ENCODE data around the gene FMN2. TPM values are rescaled to one million over a fixed set of nuclear protein-coding genes. Genes with fewer than 3 reads are reported as not detected.
"Not testable (repeated sequence)": the region's sequence is repeated elsewhere in the genome, so short reads cannot be mapped to it uniquely, and the experiment has no call there.

FMN2 gene
- total RNA-seq, 2 experiments from 2014 or later, result not detected

DNA sequence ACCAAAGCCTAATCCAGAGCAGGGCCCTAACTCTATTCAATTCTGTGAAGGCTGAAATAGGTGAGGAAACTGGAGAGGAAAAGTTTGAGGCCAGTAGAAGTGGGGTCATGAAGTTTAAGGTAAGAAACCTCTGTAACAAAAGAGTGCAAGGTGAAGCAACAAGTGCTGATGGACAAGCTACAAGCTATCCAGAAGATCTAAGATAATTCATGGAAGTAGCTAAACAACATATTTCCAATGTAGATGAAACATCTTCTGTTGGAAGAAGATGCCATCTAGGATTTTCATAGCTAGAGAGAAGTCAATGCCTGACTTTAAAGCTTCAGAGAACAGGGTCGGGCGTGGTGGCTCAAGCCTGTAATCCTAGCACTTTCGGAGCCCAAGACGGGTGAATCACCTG, 302.7 kb downstream of the FMN2 start:
- ATAC-seq, result no peak
- H3K4me1 Mint-ChIP-seq, result no peaks in the 10 kb centered on the region
- CTCF ChIA-PET, result no interaction called here

DNA sequence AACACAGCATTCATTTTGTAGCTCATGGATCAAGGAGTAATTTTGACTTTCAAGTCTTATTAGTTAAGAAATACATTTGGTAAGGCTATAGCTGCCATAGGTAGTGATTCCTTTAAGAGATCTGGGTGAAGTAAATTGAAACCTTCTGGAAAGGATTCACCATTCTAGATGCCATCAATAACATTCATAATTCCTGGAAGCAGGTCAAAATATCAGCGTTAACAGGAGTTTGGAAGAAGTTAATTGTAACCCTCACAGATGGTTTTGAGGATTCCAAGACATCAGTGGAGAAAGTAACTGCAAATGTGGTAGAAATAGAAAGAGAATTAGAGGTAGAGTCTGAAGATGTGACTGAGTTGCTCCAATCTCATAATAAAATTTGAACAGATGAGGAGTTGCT, 303.7 kb downstream of the FMN2 start:
- Mint-ChIP-seq H3K27ac (no peak overlapping the region), H3K4me3 (no peak overlapping the region), H3K36me3 (no peaks in the 10 kb centered on the region), H3K4me1 (no peaks in the 10 kb centered on the region), H3K9me3 (ENCODE audit: low read depth) (peaks cover 6% of the 10 kb centered on the region), H3K27me3 (no peaks in the 10 kb centered on the region)
- CTCF ChIA-PET, result no interaction called here
- DNase-seq (no peak), ATAC-seq (no peak)

More for the DNA sequence above, 302.7 kb downstream of the FMN2 start:
- Mint-ChIP-seq H3K27ac (no peak overlapping the region), H3K9me3 (ENCODE audit: low read depth) (peaks cover 3% of the 10 kb centered on the region), H3K36me3 (no peaks in the 10 kb centered on the region), H3K4me3 (no peak overlapping the region), H3K27me3 (no peaks in the 10 kb centered on the region)
- DNase-seq, result no peak

DNA sequence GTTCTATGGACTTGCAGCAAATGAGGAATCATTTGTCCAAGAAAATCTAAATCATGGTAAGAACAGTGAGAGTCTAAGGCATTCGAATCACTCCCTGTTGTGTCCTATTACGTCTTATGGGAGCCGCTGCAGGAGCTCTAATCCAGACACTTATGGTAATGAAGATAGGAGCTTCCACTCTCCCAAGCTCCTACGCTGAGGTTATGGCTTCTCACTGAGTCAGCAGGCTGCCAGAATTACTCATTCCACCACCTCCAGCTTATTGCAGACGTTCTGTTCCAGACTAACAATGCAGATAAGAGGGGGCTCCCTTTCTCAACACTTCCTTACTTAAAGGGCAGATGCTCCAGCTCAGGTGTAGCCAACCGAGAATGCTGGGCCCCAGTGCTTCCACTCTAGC, 307.7 kb downstream of the FMN2 start:
- DNase-seq (no peak), ATAC-seq (no peak)
- peaks cover 9% of the 10 kb centered on the region for H3K9me3 Mint-ChIP-seq (ENCODE audit: low read depth)
- H3K4me3 Mint-ChIP-seq, result no peak overlapping the region
- CTCF ChIA-PET, result no interaction called here
- H3K27me3 Mint-ChIP-seq, result no peaks in the 10 kb centered on the region
- no peak overlapping the region for H3K27ac Mint-ChIP-seq
- H3K4me1 Mint-ChIP-seq, result no peaks in the 10 kb centered on the region
- H3K36me3 Mint-ChIP-seq, result no peaks in the 10 kb centered on the region

DNA sequence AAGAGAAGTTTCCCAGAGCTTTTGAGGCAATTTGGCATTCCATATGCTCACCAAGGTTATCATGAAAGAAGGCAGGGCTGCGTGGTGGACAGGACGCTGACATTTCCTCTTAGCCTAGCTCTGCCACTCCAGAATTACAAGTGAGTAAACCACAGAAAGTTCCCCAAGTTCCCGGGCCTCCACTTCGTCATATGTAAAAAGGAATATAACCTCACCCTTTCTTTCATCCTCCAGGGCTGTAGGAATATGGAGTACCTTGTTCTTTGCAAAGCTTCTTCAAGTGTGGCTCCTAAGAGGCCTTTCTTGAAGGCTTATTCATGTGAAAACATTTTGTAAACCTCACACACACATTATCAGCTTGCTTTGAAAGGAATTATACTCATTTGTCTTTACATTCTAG, 310.0 kb downstream of the FMN2 start:
- H3K36me3 Mint-ChIP-seq, result no peaks in the 10 kb centered on the region
- no peak overlapping the region for H3K27ac Mint-ChIP-seq
- peaks cover 12% of the 10 kb centered on the region for H3K9me3 Mint-ChIP-seq (ENCODE audit: low read depth)
- DNase-seq (no peak), ATAC-seq (no peak)
- no peaks in the 10 kb centered on the region for H3K27me3 Mint-ChIP-seq
- no peak overlapping the region for H3K4me3 Mint-ChIP-seq
- CTCF ChIA-PET, result no interaction called here
- H3K4me1 Mint-ChIP-seq, result no peaks in the 10 kb centered on the region

DNA sequence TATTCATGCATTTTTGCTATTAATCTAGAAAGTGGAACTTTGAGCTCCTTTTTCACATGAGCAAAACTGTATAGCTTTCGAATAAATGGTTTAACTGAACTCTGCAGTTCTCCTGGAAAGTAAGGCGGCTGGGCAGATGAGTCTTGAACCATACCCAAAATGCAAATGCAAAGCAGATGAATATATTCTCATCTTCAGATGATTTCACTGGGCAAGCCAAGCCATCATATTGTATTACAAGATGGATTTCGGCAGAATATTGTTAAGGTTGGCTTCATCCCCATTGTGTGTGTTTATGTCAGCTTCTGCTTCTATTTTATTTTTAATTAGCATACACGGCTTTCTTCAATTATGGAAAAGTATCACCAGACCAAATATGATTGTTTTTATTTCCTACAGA, 310.6 kb downstream of the FMN2 start:
- Mint-ChIP-seq H3K36me3 (no peaks in the 10 kb centered on the region), H3K27ac (no peak overlapping the region), H3K4me1 (no peaks in the 10 kb centered on the region), H3K27me3 (no peaks in the 10 kb centered on the region), H3K9me3 (ENCODE audit: low read depth) (peaks cover 9% of the 10 kb centered on the region), H3K4me3 (no peak overlapping the region)
- ATAC-seq, result no peak
- CTCF ChIA-PET, result no interaction called here
- no peak for DNase-seq

DNA sequence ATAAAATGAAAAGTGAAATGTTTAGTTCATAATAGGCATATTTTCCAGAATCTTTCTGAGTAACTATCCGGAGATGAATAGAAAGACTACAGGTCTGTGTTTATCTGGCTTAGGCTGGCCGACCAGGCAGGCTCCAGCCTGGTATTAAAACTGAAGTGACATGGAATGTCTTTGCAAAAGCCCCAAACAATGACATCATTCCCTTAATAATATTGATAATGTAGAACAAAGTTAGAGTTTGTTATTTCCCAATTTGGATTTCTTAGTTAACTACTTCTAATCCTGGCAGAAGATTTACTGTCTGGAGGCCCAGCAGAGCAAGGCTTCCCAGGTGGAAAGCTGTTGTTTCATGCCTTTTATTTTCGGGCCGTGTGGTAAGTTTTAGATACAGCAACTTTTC, 312.6 kb downstream of the FMN2 start:
- H3K4me3 Mint-ChIP-seq, result no peak overlapping the region
- no peak for ATAC-seq
- CTCF ChIA-PET, result no interaction called here
- H3K27me3 Mint-ChIP-seq, result no peaks in the 10 kb centered on the region
- DNase-seq, result no peak
- H3K4me1 Mint-ChIP-seq, result no peaks in the 10 kb centered on the region
- H3K36me3 Mint-ChIP-seq, result no peaks in the 10 kb centered on the region
- no peak overlapping the region for H3K27ac Mint-ChIP-seq
- H3K9me3 Mint-ChIP-seq (ENCODE audit: low read depth), result peaks cover 9% of the 10 kb centered on the region

DNA sequence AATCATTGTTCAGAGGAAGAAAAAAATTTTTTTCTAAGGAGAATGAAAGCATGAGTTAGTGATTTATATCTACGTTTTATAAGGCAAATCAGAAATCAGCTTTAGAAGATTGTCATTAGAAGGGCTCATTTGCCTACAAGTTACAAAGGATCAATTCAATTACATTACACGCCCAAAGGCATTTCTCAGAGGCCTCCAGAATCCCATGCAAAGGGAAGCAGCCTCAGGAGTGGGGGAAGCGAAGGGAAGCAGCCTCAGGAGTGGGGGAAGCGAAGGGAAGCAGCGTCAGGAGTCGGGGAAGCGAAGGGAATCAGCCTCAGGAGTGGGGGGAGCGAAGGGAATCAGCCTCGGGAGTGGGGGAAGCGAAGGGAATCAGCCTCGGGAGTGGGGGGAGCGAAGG, 314.1 kb downstream of the FMN2 start:
- H3K9me3 Mint-ChIP-seq (ENCODE audit: low read depth), result peaks cover 6% of the 10 kb centered on the region
- H3K4me3 Mint-ChIP-seq, result no peak overlapping the region
- CTCF ChIA-PET, result no interaction called here
- H3K27ac Mint-ChIP-seq, result no peak overlapping the region
- DNase-seq (no peak), ATAC-seq (no peak)
- H3K27me3 Mint-ChIP-seq, result no peaks in the 10 kb centered on the region
- H3K36me3 Mint-ChIP-seq, result no peaks in the 10 kb centered on the region
- H3K4me1 Mint-ChIP-seq, result no peaks in the 10 kb centered on the region

DNA sequence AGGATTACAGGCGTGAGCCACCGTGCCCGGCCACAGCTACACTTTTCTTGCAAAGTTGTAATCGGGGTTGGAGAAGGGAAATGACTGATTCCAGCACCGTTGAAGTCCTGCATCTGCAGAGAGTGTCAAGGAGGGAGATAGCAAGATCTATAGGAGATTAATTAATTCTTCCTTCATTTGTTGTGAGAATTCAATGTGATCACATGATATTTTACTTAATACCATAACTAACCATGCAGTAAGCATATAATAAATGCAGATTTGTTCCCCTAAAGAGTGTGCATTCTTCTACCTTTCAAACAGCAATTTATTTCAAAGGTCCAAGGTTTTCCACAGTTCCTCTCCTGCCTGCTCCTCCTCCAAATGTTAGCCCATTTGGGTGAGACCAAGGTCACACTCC, 315.7 kb downstream of the FMN2 start:
- DNase-seq (no peak), ATAC-seq (no peak)
- no peaks in the 10 kb centered on the region for H3K27me3 Mint-ChIP-seq
- H3K27ac Mint-ChIP-seq, result no peak overlapping the region
- peaks cover 8% of the 10 kb centered on the region for H3K9me3 Mint-ChIP-seq (ENCODE audit: low read depth)
- CTCF ChIA-PET, result no interaction called here
- H3K36me3 Mint-ChIP-seq, result no peaks in the 10 kb centered on the region
- no peak overlapping the region for H3K4me3 Mint-ChIP-seq
- H3K4me1 Mint-ChIP-seq, result no peaks in the 10 kb centered on the region

DNA sequence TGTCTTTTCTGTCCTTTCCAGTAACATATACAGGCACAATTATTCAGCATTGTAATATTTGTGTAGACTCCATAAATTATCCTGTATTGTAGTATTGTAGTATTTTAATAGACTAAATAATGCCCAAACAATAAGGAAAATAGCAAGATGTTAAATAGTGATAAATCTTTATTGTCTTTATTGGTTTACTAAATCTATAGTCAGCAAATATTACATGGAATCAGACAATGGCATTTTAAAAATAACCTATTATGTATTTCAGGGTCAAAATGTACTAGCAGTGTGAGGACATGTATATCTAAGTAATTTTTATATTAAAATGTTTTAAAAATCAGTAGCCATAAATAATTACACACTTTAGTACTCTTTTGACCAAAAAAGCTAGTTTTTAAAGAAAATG, 317.9 kb downstream of the FMN2 start:
- H3K9me3 Mint-ChIP-seq (ENCODE audit: low read depth), result peaks cover 13% of the 10 kb centered on the region
- H3K27ac Mint-ChIP-seq, result no peak overlapping the region
- no peak overlapping the region for H3K4me3 Mint-ChIP-seq
- no peak for DNase-seq
- CTCF ChIA-PET, result no interaction called here
- no peak for ATAC-seq
- H3K27me3 Mint-ChIP-seq, result no peaks in the 10 kb centered on the region
- H3K4me1 Mint-ChIP-seq, result no peaks in the 10 kb centered on the region
- no peaks in the 10 kb centered on the region for H3K36me3 Mint-ChIP-seq

DNA sequence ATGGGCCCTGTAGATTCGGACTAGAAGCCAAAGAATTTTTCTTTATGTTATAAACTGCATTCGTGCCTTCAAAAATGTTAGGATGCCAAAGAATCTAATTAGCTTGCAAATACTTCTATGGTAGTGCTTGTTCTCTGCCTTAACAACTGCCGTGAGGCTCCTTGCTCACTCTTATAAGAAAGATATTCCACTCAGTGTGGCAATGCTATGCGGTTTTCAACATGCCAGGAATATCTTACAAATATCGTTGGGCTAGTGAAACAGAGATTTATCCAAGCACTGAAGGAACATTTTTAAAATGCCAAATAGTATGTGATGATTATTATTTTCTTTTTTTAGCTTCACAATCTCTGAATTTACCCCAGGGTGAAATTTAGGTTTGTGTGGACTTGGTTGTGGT, 322.0 kb downstream of the FMN2 start:
- H3K9me3 Mint-ChIP-seq (ENCODE audit: low read depth), result peaks cover 9% of the 10 kb centered on the region
- H3K4me1 Mint-ChIP-seq, result no peaks in the 10 kb centered on the region
- no peaks in the 10 kb centered on the region for H3K36me3 Mint-ChIP-seq
- DNase-seq, result no peak
- CTCF ChIA-PET, result no interaction called here
- ATAC-seq, result no peak
- H3K4me3 Mint-ChIP-seq, result no peak overlapping the region
- no peak overlapping the region for H3K27ac Mint-ChIP-seq
- H3K27me3 Mint-ChIP-seq, result no peaks in the 10 kb centered on the region

DNA sequence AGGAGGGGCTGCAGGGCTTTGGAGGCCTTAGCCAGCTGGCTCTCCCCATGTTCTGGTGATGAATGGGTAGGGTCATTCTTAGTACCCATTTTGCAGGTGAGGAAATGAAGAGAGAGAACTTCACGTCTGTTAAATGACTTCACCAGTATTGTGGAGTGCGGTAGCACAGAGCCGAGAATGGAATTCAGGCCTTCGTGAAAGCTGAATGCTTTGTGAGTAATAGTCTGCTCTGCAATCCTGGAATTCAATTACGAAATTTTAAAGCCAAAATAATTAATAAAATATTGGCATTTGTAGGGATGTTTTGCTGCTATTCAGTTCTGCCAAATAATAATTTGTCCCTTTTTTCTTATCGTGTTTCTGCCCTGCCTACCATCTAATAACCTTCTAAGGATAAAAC, 322.6 kb downstream of the FMN2 start:
- DNase-seq, result no peak
- CTCF ChIA-PET, result no interaction called here
- no peaks in the 10 kb centered on the region for H3K36me3 Mint-ChIP-seq
- no peak overlapping the region for H3K27ac Mint-ChIP-seq
- H3K27me3 Mint-ChIP-seq, result no peaks in the 10 kb centered on the region
- ATAC-seq, result no peak
- no peak overlapping the region for H3K4me3 Mint-ChIP-seq
- peaks cover 12% of the 10 kb centered on the region for H3K9me3 Mint-ChIP-seq (ENCODE audit: low read depth)
- no peaks in the 10 kb centered on the region for H3K4me1 Mint-ChIP-seq

DNA sequence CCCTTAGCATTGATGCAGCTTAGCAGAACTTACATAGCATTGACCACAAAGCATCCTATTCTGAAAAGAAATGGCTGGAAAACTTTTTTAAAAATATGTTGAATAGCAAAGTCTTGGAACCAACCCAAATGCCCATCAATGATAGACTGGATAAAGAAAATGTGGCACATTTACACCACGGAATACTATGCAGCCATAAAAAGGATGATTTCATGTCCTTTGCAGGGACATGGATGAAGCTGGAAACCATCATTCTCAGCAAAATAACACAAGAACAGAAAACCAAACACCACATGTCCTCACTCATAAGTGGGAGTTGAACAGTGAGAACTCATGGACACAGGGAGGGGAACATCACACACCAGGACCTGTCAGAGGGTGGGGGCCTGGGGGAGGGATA, 323.3 kb downstream of the FMN2 start:
- H3K27me3 Mint-ChIP-seq, CTCF ChIA-PET, H3K27ac Mint-ChIP-seq, ATAC-seq, DNase-seq, H3K36me3 Mint-ChIP-seq, H3K4me1 Mint-ChIP-seq, H3K4me3 Mint-ChIP-seq: not testable (repeated sequence)
- H3K9me3 Mint-ChIP-seq (ENCODE audit: low read depth), result peaks cover 12% of the 10 kb centered on the region

DNA sequence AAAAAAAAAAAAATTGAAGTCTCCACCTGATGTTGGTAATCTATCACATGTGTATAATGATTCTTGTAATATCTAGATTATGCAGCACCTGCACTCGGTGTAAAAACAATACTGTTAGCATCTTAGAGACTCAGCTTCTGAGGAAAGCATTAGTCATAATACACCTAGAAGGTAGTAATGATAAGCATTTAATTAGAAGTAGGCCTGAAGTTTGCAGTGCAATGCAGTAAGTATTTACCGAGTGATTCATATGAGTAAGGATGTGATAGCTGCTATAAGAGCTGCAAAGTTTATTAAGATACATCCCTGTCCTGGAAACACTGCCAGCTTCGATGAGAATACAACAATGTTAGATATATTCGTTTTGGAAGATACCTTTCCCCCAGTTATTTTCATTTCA, 323.8 kb downstream of the FMN2 start:
- no peak for ATAC-seq
- no peak overlapping the region for H3K4me3 Mint-ChIP-seq
- no peak for DNase-seq
- H3K9me3 Mint-ChIP-seq (ENCODE audit: low read depth), result peaks cover 15% of the 10 kb centered on the region
- no peaks in the 10 kb centered on the region for H3K27me3 Mint-ChIP-seq
- CTCF ChIA-PET, result no interaction called here
- no peak overlapping the region for H3K27ac Mint-ChIP-seq
- H3K36me3 Mint-ChIP-seq, result no peaks in the 10 kb centered on the region
- H3K4me1 Mint-ChIP-seq, result no peaks in the 10 kb centered on the region

DNA sequence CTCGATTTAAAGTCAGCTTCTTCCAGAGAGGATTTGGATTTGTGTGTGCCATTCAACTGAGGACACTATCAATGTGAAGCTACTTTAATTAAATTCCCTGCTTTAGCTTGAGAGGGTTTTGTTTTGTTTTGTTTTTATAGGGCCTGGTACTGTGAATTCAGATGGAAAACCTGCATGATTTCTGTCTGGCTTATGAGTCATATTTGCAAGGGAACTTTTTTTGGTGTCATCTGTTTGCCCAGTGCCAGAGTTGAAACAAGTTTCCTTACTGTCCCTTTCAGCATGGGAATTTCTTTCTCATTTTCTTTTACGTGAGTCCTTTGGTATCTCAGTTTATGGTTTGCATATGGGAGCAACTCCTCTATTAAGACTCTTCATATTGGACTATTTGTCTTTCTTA, 325.6 kb downstream of the FMN2 start:
- peaks cover 11% of the 10 kb centered on the region for H3K9me3 Mint-ChIP-seq (ENCODE audit: low read depth)
- H3K27me3 Mint-ChIP-seq, result no peaks in the 10 kb centered on the region
- CTCF ChIA-PET, result no interaction called here
- DNase-seq, result no peak
- no peak for ATAC-seq
- H3K4me1 Mint-ChIP-seq, result no peaks in the 10 kb centered on the region
- H3K36me3 Mint-ChIP-seq, result no peaks in the 10 kb centered on the region
- H3K4me3 Mint-ChIP-seq, result no peak overlapping the region
- H3K27ac Mint-ChIP-seq, result no peak overlapping the region

DNA sequence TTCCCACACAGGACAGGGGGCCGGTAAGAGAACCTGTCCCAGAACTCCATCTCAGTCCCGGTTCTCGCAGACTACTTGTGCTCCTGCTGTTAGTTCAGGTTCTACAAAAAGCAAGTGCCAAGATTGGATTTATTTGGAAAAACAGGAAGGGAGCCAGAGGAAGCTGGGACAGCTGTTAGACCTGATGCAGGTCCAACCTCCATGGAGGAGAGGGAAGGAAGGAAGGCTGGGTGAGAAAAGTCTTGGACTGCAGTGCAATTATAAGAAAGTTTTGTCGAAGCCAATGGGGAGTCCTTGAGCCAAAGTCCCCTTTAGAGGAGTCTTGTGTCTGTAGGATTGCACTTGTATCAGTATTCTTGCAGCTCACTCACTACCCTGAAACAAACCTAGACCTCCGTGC, 329.1 kb downstream of the FMN2 start:
- no peaks in the 10 kb centered on the region for H3K36me3 Mint-ChIP-seq
- H3K27ac Mint-ChIP-seq, result no peak overlapping the region
- CTCF ChIA-PET, result no interaction called here
- no peak for ATAC-seq
- H3K4me1 Mint-ChIP-seq, result no peaks in the 10 kb centered on the region
- no peaks in the 10 kb centered on the region for H3K27me3 Mint-ChIP-seq
- H3K9me3 Mint-ChIP-seq (ENCODE audit: low read depth), result peaks cover 6% of the 10 kb centered on the region
- no peak for DNase-seq
- H3K4me3 Mint-ChIP-seq, result no peak overlapping the region

Data from activated CD8-positive, alpha-beta memory T cell treated with anti-CD3 and anti-CD28 coated beads, Interleukin-2, amount 10 ng/mL, durations not matched to agents 7 days and 5 days (primary cell).